Measurements from ENCODE around the gene NTRK2. TPM values are rescaled to one million over a fixed set of nuclear protein-coding genes. Genes with fewer than 3 reads are reported as not detected.
A peak's percentile ranks its signal among the peaks of the same experiment; 100 is the strongest.

NTRK2 gene
- total RNA-seq, 1 experiment from 2014 or later: 0.16 TPM

DNA sequence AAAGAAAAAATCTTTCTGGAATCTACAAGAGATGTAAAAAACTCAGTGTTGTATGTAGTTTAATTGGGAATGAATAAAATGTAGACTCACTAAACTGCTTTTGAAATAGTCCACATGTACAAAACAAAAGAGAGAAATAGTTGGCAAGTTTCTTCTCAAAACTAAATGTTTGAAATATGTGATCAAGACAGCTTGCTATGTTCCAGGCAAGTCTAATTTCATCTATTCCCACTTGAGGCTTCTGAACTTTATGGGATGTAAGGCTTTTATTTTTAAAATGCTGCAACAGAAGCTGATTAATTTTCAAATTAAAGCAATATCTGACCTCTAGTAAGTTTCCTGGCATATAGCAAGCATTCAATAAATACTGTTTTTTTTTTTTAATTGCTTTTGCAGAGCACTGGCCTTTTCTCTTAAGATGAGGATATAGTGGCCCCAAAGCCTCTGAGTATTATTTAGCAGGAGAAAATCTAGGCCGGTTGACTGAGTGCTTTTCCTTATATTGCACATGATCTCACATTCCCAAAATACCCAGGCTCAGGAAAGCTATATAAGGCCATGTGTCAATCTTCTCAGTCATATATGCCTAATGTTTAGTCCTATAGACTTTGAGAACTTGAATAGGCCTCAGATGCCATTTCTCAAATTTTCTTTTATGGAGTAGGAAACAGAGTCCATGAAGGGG, 183.2 kb downstream of the NTRK2 start:
- H3K27ac ChIP-seq: no peak overlapping the region
- no peaks in the 10 kb centered on the region for H3K9me3 ChIP-seq (replicated peaks)
- no peaks in the 10 kb centered on the region for H3K36me3 ChIP-seq
- no peaks in the 10 kb centered on the region for H3K27me3 ChIP-seq (replicated peaks)
- no peak for DNase-seq (ENCODE audit: low read depth in 1 of 2, low spot score in 2 of 2)
- peaks cover 12% of the 10 kb centered on the region for H3K4me1 ChIP-seq (replicated peaks)
- H3K4me3 ChIP-seq: no peak overlapping the region

DNA sequence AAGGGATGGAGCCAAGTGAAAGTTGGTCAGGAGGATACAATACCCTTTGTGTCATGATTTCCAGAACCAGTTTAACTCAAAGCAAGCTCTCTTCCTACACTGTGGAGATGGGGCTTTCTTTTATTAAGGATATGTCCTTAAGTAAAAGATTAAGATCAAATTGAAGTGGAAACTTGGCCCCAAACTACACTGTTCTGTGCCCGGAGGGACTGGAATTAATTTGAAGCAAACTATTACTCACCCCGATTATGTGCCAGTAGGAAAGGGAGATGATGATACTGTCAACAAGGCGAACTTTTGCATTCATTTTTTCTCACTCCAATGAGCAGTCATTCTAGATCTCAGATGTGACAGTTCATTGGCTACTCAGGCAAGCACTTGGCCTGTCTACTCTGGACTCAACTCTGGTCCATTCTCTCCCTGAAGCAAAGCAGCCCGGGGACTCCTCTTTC, 186.7 kb downstream of the NTRK2 start:
- H3K36me3 ChIP-seq: no peaks in the 10 kb centered on the region
- no peaks in the 10 kb centered on the region for H3K9me3 ChIP-seq (replicated peaks)
- no peak overlapping the region for H3K27ac ChIP-seq
- DNase-seq (ENCODE audit: low read depth in 1 of 2, low spot score in 2 of 2): no peak
- no peak overlapping the region for H3K4me3 ChIP-seq
- H3K27me3 ChIP-seq (replicated peaks): no peaks in the 10 kb centered on the region
- peaks cover 11% of the 10 kb centered on the region for H3K4me1 ChIP-seq (replicated peaks)

DNA sequence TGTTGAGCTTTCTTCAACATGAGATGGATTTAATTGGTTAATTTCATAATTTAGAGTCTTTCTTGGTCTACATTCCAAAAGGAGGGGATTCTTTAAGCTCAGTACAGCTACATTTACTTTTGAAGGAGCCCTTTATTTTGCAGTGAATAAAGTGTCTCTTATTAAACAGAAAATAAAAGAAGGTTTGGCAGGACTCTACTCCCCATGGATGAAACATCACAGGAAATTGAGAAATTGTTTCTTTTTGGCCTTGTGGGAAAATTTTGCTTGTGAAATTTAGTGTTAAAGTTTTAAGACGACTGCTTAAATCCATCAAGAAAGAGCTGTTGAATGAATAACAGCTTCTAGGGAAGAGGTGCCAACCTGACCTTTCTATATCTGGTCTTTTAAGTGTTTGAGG, 187.7 kb downstream of the NTRK2 start:
- peaks cover 3% of the 10 kb centered on the region; the same call in 1 of the 2 replicates for H3K4me1 ChIP-seq (replicated peaks)
- DNase-seq (ENCODE audit: low read depth in 1 of 2, low spot score in 2 of 2): no peak
- H3K9me3 ChIP-seq (replicated peaks): no peaks in the 10 kb centered on the region
- no peak overlapping the region for H3K27ac ChIP-seq
- no peak overlapping the region for H3K4me3 ChIP-seq
- no peaks in the 10 kb centered on the region for H3K36me3 ChIP-seq
- no peaks in the 10 kb centered on the region for H3K27me3 ChIP-seq (replicated peaks)

DNA sequence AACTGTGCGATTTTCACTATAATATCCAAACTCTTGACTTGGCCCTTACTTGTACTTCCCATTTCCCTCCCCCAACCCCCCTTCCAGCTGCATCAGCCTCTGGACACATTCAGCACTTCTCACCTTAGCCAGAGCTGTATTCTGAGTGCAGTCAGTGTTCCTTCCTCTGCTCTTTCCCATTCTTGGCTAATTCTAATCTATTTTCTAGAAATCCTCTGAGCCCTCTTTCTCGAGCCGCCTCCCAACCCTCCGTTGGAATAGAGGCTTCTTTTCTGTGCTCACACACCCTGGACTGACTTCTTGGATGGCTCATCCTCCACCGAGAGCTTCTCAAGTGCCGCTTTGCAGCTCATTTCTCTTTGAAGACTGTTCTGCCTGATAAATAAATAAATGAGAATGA, 188.8 kb downstream of the NTRK2 start:
- Histone ChIP-seq H3K9me3 (replicated peaks) (no peaks in the 10 kb centered on the region), H3K36me3 (no peaks in the 10 kb centered on the region), H3K27ac (no peak overlapping the region), H3K4me1 (replicated peaks) (0 out of 2 replicates have a peak, but pooled peaks cover 5% of the 10 kb centered on the region), H3K4me3 (no peak overlapping the region), H3K27me3 (replicated peaks) (no peaks in the 10 kb centered on the region)
- no peak for DNase-seq (ENCODE audit: low read depth in 1 of 2, low spot score in 2 of 2)

DNA sequence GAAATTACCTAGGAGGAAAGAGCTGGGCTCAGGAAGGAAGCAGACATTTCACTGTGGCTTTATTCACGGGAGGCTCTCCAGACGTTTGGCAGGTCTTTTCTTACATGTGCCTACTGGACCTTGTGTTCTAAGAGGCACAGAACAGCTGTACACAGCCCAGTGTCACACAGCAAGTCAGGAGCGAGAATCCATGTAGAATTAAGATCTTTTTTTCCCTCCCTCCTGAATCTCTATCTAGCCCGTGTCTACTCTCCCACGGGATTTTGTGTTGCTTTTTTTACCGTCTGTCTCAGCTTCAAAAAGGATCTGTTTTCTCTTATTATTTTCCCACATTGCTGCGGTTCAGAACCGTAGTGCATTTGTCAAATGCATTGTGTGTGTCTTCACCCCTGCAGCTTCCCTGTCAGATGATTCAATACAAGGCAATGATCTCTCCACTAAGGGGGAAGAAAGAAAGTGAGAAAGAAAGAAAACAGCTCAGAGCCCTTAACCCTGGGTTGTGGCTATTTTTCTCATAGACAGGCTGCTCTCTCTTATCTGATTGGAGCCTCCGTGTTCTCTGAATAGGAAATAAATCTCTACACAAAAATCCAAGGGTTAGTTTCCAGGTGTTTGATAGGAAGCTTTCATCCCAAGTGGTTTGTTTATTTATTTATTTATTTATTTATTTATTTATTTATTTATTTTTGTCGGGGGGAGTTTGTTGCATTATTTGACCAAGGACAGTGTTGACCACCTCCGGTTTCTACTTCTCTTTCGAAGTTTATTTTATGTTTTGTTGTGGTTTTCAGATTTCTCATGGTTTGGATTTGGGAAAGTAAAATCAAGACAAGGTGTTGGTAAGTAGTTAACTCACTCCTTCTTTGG, 191.0 kb downstream of the NTRK2 start:
- no peak overlapping the region for H3K27ac ChIP-seq
- no peak for DNase-seq (ENCODE audit: low read depth in 1 of 2, low spot score in 2 of 2)
- H3K4me3 ChIP-seq: no peak overlapping the region
- H3K9me3 ChIP-seq (replicated peaks): no peaks in the 10 kb centered on the region
- 0 out of 2 replicates have a peak, but pooled peaks cover 5% of the 10 kb centered on the region for H3K4me1 ChIP-seq (replicated peaks)
- H3K36me3 ChIP-seq: no peaks in the 10 kb centered on the region
- no peaks in the 10 kb centered on the region for H3K27me3 ChIP-seq (replicated peaks)

DNA sequence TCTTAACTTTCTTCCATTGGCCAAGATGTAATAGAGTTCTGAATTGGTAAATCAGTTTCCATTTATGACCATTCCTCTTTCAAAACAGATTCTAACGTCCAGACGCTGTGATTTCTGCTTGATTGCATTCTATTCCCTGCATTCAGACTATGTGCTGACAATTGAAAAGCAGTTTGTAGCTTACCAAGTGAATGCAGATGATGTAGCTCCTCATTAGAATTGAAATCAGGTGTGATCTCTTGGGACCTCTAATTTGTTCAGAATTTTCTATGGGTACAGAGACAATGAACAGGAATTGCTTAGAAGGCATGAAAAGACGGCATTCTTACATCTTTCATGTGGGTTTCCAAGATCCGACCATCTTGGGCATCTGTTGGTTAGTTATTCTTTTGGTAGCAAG, 191.9 kb downstream of the NTRK2 start:
- DNase-seq (ENCODE audit: low read depth in 1 of 2, low spot score in 2 of 2): no peak
- no peak overlapping the region for H3K27ac ChIP-seq
- H3K27me3 ChIP-seq (replicated peaks): no peaks in the 10 kb centered on the region
- 0 out of 2 replicates have a peak, but pooled peaks cover 5% of the 10 kb centered on the region for H3K4me1 ChIP-seq (replicated peaks)
- no peaks in the 10 kb centered on the region for H3K36me3 ChIP-seq
- no peak overlapping the region for H3K4me3 ChIP-seq
- no peaks in the 10 kb centered on the region for H3K9me3 ChIP-seq (replicated peaks)

DNA sequence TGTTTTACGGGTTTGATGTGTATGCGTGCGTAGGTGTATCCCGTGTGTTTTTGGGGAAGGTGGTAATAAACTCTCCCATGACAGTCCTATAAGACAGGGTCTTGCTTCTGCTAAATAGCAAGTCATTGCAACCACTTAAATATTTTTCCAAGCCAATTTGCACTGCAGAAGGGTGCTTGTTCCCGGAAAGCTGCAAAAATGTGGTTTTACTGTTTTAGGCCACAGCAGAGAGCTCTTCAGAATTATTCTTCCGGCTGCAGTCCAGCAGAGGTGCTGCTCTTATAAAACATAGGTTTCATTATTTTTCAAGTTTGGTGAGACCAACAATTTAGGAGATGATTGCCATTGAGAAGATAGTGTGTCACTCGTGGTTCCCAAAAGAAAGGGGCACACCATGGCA, 192.8 kb downstream of the NTRK2 start:
- Histone ChIP-seq H3K4me1 (replicated peaks) (0 out of 2 replicates have a peak, but pooled peaks cover 5% of the 10 kb centered on the region), H3K36me3 (no peaks in the 10 kb centered on the region), H3K4me3 (no peak overlapping the region), H3K27me3 (replicated peaks) (no peaks in the 10 kb centered on the region), H3K27ac (no peak overlapping the region), H3K9me3 (replicated peaks) (no peaks in the 10 kb centered on the region)
- DNase-seq (ENCODE audit: low read depth in 1 of 2, low spot score in 2 of 2): no peak

DNA sequence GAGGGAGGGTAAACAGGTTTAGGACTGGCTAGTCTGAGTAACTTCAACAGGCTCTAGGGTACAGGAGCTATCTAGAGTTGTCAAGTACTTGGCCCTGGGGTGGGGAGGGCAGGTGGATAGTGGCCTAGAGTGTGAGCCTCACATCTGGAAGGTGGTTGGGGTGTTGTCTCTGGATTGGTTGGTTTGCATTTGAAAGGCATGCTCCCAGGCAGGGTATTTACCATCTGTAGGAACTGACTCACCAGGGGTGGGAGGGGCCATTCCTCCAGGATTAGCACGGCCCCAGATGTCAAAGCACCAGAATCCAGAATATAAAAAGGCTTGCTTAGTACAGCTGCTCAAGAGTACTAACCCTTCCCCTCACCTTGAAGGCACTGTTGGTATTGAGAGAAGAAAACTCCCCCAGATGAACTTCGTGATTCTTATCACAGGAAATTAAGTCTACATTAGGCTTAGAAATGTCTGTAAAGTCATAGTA, 193.3 kb downstream of the NTRK2 start:
- Histone ChIP-seq H3K4me1 (replicated peaks) (0 out of 2 replicates have a peak, but pooled peaks cover 5% of the 10 kb centered on the region), H3K27ac (no peak overlapping the region), H3K36me3 (no peaks in the 10 kb centered on the region), H3K9me3 (replicated peaks) (no peaks in the 10 kb centered on the region), H3K4me3 (no peak overlapping the region), H3K27me3 (replicated peaks) (no peaks in the 10 kb centered on the region)
- peak in 1 of 2 experiments; percentile 2 for DNase-seq (ENCODE audit: low read depth in 1 of 2, low spot score in 2 of 2)

DNA sequence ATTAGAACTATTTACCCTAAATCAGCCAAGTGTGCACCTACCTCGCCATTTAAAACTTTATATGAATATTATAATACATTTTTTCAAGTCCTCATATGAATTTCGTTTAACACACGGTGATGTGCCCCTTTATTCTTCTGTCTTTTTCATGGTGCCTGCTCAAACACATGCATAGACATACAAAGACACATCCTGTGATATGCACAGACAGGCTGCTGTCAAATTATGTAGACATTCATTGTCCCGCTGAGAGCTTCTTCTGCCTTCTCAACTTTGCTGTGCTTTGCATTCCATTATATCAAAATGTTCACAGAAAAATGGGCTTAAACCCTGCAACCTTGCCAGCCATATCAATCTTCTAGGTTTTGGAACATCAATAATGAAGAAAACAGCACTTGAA, 193.8 kb downstream of the NTRK2 start:
- H3K36me3 ChIP-seq: no peaks in the 10 kb centered on the region

DNA sequence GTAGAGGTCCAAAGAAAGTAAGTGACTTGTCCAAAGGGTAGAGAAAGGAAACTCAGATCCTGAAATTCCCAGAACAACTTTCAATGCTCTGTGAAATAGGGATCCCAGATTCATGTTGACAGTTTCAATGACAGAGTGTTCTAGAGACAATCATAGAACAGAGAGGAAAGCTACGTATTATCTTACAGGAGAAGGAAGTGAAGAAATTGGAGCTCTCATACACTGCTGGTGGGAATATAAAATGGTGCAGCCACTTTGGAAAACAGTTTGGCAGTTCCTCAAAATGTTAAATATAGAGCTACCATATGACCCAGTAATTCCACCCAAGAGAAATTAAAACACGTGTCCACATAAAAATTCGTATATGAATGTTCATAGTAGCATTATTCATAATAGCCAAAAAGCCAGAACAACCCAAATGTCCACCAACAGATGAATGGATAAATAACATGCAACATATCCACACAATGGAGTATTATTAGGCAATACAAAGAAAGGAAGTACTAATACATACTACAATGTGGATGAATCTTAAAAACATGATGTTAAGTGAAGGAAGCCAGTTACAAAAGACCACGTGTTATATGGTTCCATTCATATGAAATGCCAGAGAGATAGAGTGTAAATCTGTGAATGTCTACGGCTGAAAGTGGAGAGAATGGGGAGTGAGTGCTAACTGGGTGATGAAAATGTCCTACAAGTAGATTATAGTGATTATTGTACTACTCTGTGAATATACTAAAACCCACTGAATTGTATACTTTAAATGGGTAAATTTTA, 197.1 kb downstream of the NTRK2 start:
- Histone ChIP-seq H3K27ac (no peak overlapping the region), H3K4me3 (no peak overlapping the region), H3K36me3 (no peaks in the 10 kb centered on the region), H3K4me1 (replicated peaks) (0 out of 2 replicates have a peak, but pooled peaks cover 5% of the 10 kb centered on the region), H3K27me3 (replicated peaks) (no peaks in the 10 kb centered on the region), H3K9me3 (replicated peaks) (no peaks in the 10 kb centered on the region)
- no peak for DNase-seq (ENCODE audit: low read depth in 1 of 2, low spot score in 2 of 2)

More for the DNA sequence above, 193.8 kb downstream of the NTRK2 start:
- H3K27me3 ChIP-seq (replicated peaks): no peaks in the 10 kb centered on the region
- no peaks in the 10 kb centered on the region for H3K9me3 ChIP-seq (replicated peaks)
- H3K27ac ChIP-seq: no peak overlapping the region
- H3K4me3 ChIP-seq: no peak overlapping the region
- no peak for DNase-seq (ENCODE audit: low read depth in 1 of 2, low spot score in 2 of 2)
- H3K4me1 ChIP-seq (replicated peaks): 0 out of 2 replicates have a peak, but pooled peaks cover 5% of the 10 kb centered on the region

DNA sequence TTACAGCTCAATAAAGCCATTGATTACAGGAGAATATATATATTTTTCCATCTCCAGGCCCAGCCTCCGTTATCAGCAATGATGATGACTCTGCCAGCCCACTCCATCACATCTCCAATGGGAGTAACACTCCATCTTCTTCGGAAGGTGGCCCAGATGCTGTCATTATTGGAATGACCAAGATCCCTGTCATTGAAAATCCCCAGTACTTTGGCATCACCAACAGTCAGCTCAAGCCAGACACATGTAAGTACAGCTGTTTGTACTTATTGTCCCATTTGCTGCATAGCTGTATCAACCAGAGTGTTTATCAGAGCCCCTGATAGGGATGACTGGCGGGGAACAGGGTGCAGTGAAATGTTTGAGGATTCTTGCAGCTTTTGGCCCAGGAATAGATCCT, 197.7 kb downstream of the NTRK2 start:
- Histone ChIP-seq H3K4me3 (no peak overlapping the region), H3K4me1 (replicated peaks) (0 out of 2 replicates have a peak, but pooled peaks cover 5% of the 10 kb centered on the region), H3K9me3 (replicated peaks) (no peaks in the 10 kb centered on the region), H3K36me3 (no peaks in the 10 kb centered on the region), H3K27ac (no peak overlapping the region), H3K27me3 (replicated peaks) (no peaks in the 10 kb centered on the region)
- DNase-seq (ENCODE audit: low read depth in 1 of 2, low spot score in 2 of 2): no peak

DNA sequence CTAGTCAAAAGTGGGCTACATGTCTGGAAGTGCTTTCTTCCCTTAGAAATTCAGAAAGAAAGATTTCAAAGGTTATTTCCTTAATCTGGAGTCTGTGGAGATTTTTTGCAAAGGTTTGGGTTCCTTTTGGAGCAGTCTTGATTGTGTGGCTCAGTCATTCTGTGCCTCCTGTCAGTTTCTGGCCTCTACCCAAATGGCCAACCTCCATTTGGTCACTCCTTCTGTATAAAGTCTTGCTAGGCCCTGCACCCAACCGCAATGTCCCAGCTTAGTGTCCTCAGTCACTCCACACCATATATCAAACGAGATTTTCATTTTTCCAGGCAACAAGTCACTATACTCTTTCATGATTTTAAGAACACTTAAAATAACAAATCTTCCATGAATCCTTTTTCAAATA, 199.6 kb downstream of the NTRK2 start:
- no peak for DNase-seq (ENCODE audit: low read depth in 1 of 2, low spot score in 2 of 2)
- H3K27ac ChIP-seq: no peak overlapping the region
- no peaks in the 10 kb centered on the region for H3K36me3 ChIP-seq
- H3K4me1 ChIP-seq (replicated peaks): no peaks in the 10 kb centered on the region
- H3K27me3 ChIP-seq (replicated peaks): no peaks in the 10 kb centered on the region
- no peak overlapping the region for H3K4me3 ChIP-seq
- H3K9me3 ChIP-seq (replicated peaks): no peaks in the 10 kb centered on the region

DNA sequence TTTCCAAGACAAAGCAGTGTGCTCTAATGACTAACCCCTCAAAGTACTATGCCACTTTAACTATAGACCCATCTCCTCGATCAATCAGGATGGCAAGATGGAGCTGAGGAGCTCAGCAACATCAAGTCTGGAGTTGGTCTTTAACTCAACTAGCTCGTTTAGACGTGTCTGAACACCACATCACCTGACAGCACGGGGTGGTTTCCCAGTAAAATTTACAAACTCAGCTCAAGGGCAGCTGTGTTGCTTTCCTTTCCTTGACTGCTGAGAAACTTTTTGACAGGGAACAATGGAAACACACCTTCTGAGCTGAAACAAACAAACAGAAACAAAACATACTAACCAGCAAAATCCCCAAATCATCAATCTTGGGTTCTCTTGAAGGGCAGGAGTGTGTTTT, 202.5 kb downstream of the NTRK2 start:
- Histone ChIP-seq H3K4me3 (no peak overlapping the region), H3K27me3 (replicated peaks) (no peaks in the 10 kb centered on the region), H3K9me3 (replicated peaks) (no peaks in the 10 kb centered on the region), H3K27ac (no peak overlapping the region), H3K36me3 (no peaks in the 10 kb centered on the region), H3K4me1 (replicated peaks) (peaks cover 5% of the 10 kb centered on the region; the same call in 1 of the 2 replicates)
- DNase-seq (ENCODE audit: low read depth in 1 of 2, low spot score in 2 of 2): no peak

Measured in SJSA1 (cell line).